ENCODE measurements around the gene FILIP1.

The FILIP1 gene

DNA sequence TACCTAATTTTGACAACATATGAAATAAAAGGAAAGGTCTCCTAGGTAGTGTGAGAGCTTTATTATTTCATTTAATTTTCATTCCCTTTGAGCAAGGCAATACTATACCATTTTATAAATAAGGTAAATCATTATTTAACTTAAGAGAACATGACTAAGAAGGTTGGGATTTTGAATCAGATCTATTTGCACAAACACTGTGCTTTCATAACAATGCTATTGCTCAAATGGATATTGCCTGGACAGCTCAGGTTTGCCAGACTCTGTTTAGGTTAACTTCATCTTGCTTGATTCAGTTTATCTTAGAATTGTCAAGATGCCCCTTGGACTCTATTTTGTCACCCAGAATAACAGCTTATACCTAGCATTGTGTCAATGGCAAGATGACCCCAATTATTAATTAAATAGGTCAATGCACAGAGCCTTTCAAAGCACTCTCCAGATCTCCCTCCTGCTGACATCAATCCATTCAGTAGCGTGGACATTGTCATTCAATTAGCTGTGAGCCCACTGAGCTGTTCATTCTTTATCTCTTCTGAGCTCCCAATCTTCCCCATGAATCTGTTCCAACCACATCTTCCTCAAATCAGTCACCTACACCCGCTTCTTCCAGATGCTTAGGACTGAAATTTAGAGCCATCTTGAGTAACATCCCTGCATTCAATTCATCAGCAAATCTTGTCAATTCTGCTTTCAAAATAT, 166.9 kb downstream of the FILIP1 start:
- no peak for DNase-seq

DNA sequence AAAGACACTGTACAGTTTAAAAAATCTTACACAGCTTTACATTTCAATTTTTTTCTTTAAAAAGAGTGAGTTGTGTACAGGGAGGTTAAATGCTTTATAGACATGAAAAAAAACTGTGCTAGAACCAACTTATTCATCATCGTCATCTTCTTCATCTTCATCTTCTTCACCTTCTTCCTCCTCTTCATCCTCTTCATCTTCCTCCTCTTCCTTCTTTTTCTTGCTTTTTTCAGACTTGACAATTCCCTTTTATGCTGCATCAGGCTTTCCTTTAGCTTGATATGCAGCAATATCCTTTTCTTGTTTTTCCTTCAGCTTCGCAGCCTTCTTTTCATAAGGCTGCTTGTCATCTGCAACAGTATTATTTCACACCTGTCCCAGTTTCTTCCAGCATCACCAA, 174.7 kb downstream of the FILIP1 start:
- DNase-seq, result no peak

DNA sequence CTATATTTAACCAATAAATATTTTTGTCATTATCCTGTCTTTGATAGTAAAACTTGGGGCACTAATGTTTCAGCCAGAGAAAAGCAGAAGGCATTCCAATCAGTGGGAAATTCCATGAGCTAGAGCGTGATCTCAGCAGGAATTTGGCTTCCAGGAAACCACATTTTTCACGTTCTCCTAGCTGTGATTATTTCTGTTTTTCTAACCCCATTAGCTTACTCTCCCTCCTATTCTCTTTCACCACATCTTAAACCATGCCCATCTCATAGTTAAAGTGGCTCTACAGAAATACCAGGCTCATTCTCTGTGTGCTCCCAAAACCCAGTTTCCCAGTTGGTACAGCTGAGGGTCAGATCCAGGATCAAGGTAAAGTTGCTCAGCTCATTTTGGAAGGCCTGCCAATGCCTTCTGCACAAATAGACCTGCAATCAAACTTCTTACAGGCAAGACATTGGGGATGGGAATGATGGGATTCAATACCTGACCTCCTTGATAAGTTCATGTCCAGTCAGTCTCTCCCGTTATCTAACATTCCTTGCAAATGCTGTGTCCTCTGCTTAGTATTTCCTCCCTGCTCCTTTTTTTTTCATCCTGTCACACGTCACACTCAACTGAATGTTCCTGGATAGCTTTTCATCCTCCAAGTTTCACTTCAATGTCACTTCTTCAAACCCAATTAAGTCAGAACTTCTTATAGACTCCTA, 175.9 kb downstream of the FILIP1 start:
- peak; percentile 17 for DNase-seq

DNA sequence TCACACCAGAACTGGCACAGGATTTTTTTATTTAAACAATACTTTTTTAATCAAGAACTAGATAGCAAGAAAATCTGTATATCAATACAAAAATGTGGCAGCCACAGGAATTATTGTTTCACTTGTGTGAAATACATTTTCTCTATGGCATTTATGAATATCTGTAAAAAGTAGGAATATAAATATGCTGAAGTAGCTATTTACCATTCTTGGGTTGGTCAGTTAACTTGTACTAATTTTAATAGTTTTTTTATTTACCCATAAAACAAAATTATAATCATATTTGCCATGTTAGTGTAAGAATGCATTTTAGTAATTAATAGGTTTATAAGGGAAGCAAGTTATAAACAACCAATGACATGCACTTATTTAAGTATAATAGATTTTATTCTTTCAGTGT, 177.6 kb downstream of the FILIP1 start:
- DNase-seq, result no peak

DNA sequence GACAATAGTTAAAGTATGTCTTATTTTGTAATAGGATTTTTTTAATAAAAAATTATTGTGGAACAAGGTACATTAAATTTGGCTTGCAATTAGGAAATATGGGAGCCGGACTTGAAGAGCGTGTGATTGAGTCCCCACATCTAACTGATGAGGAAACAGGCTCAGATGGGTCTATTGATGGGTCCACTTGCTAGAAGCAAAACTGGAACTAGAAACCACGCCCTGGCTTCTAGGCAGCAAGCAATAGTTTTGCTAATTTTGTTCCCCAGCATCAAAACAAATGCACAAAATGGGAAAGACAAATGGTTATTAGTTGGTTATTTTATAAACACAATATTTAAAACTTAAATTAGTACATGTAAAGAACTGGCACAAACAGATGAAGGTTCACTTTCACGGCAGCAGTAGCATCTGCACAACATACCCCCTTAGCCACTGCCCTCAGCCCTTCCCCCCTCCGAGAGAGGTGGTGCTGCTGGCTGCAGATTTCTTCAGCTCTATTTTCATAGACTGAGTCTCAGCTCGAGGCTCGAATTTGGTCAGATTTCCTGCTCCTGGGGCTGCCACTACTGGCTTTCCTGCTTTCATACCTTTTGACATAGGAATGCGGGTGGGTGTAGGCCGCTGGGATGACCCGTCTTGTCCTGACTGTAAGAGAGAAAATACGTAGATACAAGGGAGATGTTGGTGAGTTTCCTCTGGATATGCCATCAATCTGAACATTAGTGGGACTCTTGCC, 185.2 kb downstream of the FILIP1 start:
- DNase-seq, result no peak

DNA sequence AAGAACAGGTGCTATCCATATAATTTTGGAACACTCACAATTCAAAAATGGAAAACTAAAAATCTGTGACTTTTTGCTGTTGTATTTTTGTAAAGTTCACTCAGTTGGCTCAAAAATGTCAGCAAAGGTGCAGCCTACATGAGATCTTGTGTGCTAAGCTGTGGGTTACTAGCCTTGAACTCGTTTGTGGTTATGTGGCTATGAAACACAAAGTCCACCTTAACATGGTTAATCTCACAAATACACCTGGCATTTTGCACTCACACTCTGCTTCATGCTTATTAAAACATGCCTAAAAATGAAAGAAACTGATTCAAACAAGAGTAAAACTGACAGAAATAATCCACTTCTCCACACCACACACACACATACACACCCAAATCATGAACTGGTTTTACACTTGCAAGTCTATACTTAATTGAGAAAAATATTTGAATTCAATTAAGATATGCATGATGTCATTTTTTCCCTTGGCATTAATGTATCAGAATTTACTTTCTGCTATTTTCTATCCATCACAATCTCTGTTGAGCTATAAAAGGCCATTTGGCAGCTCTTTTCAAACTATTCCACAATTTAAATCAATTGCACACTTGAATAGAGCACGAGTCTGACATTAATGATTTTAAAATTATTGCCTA, 186.1 kb downstream of the FILIP1 start:
- DNase-seq, result no peak

DNA sequence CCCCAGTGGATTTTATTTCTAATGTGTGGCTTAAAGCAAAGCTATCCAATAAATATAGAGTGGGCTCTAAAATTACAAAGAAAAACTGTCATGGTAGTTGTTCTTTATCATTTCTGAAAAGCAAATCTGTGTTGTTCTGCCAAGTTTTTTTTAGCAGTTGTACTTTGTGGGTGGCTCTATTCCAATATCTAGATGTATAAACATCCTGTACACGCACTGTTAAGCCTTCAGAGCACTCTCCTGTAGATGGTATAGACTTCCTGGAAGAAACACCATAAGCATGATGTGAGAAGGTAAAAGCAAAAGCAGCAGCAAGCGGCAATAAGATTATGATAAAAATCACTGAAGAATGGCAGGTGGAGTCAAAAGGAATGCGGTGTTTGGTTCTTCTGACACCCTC, 187.5 kb downstream of the FILIP1 start:
- DNase-seq, result no peak

DNA sequence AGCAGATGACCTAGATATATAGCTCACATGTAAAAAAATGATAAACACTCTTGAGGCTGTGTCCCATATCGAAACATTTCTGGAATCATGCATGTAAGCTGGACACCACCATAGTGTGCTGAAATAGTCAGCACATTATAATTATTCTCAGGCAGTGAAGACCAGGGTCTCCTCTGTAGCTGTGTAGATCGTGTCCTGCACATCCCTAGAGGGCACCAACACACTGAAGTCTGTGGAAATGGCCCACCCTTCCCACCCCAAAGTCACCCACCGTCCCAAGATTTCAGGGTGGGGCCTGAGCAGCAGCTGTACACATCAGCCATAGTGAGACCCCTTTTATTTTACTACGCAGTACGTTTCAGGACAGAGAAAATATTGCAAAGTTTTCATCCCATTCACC, 188.0 kb downstream of the FILIP1 start:
- no peak for DNase-seq

DNA sequence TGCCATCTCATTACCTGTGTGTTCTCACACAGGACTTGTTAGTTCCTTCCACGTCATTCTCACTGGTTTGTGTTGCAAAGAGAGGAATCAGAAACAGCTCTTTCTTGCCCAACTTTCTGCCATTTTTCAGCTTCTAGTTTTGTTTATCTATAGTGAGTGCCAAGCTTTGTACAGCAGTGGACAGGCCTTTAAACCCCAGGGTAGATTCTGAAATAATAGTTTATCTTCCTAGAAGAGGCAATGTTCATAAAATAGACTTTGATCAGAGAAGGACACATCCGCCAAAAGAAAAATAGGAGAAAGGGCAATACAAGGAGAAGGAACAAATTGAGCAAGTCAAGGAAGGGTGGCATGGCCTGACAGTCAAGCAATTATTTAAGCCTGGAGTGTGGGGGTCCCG, 191.3 kb downstream of the FILIP1 start:
- DNase-seq, result no peak

DNA sequence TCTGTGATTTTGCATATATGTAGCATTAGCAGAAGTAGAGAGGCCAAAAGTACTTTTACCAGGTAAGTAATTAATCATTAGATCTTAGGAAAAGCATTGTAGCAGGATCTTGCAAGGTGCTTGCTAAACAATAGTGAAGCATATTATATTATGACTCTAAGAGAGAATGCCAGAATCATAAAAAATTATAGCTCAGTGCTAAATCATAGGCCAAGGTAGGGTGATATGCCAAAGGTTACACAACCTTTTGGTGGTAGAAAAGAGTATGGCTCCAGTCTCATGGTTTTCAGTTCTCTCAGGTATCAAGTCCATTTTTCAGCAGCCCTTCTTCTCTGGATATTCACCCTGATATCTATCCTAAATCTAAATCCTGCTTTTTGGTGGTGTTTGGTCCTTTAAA, 192.1 kb downstream of the FILIP1 start:
- DNase-seq, result no peak

DNA sequence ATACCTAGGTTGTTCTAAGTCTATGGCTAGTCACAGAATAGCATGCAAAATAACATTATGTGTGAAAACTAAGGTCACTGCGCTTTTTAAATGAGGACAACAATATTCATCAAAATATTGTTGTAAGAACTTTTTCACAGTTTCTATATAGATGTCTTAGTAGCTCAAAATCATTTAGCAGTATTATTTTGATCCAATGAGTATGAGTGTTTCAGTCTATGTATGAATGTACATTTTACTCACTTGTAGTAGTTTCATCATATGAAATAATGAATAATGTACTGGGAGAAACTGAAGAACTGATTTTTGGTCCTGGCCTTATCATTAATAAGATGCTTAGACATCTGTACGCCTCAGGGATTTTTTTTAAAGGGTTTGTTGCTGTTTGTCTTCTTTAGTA, 192.5 kb downstream of the FILIP1 start:
- no peak for DNase-seq

DNA sequence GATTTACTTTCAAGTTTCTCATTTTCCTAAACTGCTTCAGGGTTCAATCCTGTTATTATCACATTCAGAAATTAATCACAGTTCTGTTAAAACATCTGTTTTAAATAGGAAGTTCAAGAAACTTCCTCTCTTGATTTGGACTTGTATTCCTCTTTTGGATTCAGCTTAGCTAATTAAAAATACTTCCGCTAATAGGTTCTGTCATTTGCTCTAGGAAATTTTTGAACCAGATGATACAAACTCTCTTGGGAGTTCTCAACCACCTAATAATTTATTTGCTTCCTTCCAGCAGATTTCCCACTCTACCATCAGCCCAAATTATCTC, 193.1 kb downstream of the FILIP1 start:
- no peak for DNase-seq

DNA sequence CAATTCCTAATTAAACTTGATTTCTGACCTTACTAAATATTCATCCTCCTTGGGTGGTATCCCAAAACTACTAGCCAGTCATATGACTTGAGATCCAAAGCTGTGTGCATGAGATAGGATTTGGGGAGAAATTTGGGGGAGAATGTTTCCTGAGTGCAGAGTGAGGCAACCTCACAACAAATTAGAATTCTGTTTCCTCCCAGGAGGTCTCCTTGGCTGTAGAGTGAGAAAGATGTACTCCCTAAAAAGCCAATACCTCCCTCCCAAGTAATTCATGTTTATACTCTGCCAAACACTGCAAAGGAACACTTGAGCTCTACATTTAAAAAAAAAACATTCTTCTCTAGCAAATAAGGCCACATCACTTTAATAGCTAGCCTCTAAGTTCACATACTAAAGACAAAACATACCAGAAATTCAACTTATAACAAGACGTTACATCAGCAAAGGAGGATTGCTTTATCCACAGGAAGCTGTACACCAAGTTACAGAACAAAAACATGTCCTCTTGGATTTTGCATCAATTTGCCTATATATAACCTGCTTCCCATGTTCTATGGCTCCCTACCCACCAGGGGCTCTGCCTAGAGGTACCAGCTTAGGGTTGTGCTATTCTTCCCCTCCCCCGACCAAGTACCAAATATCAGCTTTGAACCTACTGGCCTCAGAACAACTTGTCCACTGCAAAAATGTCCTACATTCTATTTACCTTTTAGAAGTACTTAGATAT, 193.6 kb downstream of the FILIP1 start:
- no peak for DNase-seq

DNA sequence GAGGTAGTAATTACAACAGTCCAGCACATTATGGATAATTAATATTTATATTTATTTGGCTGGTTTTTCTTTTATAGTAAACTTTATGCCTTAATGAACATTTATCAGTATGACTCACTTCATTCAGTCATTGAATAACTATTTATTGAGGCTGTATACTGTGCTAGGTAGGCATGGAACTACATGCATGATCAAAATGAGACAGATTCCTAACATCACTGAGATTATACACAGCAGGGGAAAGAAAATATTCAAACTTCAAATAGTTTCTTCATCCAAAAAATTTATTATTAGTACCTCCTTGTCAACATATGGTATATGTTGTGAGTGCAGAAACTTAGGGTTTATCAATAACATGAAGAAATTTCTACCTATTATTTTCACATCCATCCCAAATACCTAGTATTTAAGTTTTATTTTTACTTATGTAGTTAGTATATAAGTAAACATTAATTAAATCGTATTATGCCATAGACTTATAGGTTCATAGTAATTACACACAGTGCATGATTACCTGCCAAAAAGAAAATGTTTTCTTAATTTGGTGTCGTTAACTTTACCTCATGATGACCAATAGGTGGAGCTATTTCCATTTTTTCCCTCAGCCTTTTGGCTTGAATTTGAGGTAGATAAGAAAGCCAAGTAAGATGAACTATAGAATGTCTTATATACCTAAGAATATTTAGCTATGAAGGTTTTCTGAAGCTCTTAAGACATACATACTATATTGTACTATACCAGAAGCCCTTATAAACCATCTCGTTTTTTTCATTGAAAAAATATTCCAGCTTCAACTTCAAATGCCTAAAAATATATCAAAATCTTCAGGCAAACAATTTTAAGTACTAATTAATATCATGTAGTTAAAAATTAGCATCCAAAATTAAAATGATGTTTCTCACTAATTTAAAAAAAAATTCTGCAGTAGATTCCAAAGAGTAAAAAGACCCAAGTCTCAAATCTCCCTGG, 196.5 kb downstream of the FILIP1 start:
- no peak for DNase-seq

DNA sequence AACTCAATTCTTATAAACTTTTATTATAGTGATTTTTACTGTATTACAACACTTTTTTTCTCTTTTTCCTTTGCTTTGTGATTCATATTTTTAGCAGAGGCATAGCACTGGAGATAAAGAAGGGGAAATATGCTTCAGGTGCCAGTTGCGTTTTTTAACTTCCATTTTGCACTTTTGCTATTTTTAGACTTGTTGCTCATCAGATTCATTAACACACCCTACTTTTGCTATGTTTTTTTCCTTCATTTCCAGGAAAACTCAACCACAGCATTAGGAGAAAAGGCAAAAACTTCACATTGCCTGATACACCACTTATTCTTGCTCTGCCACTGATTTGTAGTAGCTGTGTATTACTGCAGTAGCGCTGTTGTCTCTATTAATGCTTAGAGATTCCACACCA, 201.0 kb downstream of the FILIP1 start:
- DNase-seq, result no peak

DNA sequence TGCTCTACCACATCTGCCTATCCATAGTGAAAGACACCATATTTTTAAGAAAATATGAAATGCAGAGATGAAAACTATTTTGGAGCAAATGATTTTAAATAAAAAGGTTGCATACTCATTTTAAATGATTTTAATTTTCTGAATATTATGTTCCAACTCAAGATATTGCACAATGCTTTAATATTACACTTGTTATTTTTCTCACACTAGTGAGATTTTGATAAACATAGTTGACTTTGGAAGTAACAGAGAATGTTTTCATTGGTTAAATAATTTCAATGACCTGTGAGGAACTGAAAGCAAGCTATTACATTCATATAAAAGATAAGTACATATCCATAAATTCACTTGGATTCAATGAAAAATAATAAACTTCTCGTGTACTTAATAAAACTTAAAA, 201.9 kb downstream of the FILIP1 start:
- no peak for DNase-seq

DNA sequence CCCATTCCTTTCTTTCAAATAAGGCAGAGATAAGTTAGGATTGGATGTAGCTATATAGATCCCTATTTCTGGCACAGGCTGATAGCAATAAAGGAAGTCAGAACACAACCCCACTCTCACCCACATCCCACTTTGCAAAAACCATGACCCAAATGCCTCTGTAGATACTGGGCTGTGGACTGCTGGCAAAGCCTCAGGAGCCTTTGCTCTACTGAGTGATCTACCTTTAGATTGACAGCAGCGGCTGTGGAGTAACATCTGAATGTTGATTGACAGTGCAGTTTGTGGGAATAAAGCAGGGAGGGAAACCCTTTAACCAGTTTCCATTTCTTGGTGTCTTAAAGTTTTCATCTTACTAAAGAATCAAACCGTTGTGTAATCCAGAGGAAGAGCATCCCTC, 202.3 kb downstream of the FILIP1 start:
- DNase-seq, result no peak

DNA sequence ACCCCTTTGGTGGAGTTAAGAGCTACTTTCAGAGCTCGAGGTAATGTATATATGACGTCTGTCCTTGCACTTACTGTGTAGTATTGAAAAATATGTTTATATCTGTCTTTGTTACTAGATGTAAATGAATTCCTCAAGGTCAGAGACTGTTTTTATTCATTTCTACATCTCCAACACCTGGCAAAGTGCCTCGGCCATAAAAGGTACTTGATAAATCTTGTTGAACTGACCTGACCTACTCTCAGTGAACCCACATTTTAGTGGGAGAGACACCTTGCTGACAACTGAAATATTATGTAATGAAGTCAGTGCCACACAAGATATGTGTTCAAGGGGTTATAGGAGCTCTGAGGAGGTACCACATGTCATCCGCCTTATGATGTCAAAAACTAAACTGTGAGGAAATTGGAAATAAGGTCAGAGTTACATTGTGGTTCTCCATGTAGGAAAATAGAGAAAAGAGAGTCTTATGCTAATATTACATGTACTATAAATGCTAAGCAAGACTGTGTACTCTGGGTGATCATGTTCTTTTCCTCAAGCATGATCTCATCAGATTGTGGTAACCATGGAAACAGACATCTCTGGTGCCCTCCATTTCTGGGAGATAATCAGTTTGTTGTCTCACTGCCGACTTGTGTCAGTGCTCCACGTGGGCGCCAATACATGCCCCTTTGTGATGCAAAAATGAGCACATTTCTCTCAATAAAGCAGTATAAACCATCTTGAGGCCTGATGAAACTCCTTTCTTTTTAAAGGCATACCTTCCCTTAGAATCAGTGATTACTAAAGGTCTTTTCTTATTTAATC, 203.3 kb downstream of the FILIP1 start:
- no peak for DNase-seq

DNA sequence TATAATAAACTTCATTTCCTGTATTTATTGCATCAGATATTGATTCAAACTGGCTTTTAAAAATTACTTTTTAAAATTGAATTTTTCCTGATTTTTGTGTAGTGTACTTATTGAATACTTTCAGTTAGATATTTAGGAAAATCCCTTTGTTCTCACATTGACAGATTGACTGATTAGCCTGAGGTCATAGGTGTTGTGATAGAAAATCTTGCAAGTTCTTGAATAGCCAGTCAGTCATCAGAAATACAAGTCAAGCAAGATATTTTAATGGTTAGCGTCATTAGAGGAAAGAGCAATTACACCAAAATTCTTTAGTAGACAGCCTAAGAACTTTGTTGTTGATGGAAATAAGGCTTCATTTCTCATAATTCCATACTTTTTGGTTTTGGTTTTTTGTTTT, 205.6 kb downstream of the FILIP1 start:
- DNase-seq, result no peak

DNA sequence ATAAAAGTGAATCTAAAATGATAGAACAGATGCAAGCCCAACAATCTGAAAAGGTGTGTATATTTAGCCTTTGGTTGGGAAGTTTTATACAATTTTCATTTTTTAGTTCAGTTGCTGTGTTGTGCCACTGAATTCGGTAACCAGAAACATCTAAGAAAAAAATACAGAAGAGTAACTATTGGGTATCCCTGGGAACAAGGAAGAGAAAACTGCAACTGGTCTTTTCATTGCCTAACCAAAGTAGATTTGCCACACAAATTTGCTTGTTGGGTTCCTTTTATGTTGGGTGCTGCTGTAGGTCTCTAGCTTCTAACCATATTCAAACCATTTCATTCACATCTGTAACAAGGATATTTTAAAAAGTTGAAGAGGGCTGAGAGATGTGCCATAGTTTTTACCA, 206.2 kb downstream of the FILIP1 start:
- DNase-seq, result no peak

DNA sequence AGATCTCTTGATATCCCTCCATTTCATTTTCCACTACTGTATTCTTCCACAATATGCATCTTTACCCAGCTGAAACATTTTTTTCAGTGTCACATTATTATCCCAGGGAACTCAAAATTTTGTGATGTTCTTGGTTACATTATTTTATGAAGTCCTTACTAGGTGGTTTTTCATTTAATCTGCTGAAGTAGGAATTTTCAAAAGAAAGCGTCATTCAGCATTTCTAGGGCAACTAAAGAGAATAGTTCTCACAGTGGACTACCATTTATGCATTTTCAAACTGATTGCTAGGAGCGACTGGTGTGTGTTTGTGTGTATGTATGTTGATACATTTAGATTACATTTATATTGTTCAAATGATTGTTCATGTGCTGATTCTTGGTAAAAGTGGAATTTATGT, 206.6 kb downstream of the FILIP1 start:
- DNase-seq, result no peak
